ENCODE measurements around the gene GYG1.
"Not testable (repeated sequence)": the region's sequence is repeated elsewhere in the genome, so short reads cannot be mapped to it uniquely, and the experiment has no call there.

The GYG1 gene

GRCh38 chr3:148975248-148975647 is 16.1 kb upstream of the GYG1 start:
- DNase-seq (ENCODE audit: low spot score), result no peak
- CTCF ChIA-PET, result no interaction called here
- H3K27ac ChIP-seq, result no peak overlapping the region
- TF ChIP-seq CTCF (conservative IDR thresholded peaks at IDR 0.05; ENCODE audit: low read depth), result no peak
- POLR2A ChIA-PET (ENCODE audit: low non-redundant PET), result no interaction called here

- DNase-seq (ENCODE audit: low spot score), result no peak
- H3K27ac ChIP-seq, result no peak overlapping the region
- no peak for TF ChIP-seq CTCF (conservative IDR thresholded peaks at IDR 0.05; ENCODE audit: low read depth)
- ChIA-PET POLR2A (ENCODE audit: low non-redundant PET) (no interaction called here), CTCF (no interaction called here)
These were observed 15.6 kb upstream of the GYG1 start for GRCh38 chr3:148975696-148976095.

GRCh38 chr3:148981273-148981672 is 10.1 kb upstream of the GYG1 start:
- no peak for TF ChIP-seq CTCF (conservative IDR thresholded peaks at IDR 0.05; ENCODE audit: low read depth)
- ChIA-PET POLR2A (ENCODE audit: low non-redundant PET) (no interaction called here), CTCF (no interaction called here)
- no peak for DNase-seq (ENCODE audit: low spot score)
- H3K27ac ChIP-seq, result no peak overlapping the region

GRCh38 chr3:148987551-148987950 is 3.8 kb upstream of the GYG1 start:
- H3K27ac ChIP-seq; DNase-seq (ENCODE audit: low spot score); POLR2A ChIA-PET (ENCODE audit: low non-redundant PET): not testable (repeated sequence)
- CTCF ChIA-PET, result interaction anchor here (0.6 kb wide), 1 partner anchor 32 kb away, joined by 5 read pairs; no protein-coding TSS in a partner anchor

GRCh38 chr3:148990236-148990635 is 1.1 kb upstream of the GYG1 start:
- H3K27ac ChIP-seq, result no peak overlapping the region
- POLR2A ChIA-PET (ENCODE audit: low non-redundant PET), result no interaction called here
- CTCF ChIA-PET, result interaction anchor here (0.6 kb wide), 1 partner anchor 350 kb away, joined by 3 read pairs; no protein-coding TSS in a partner anchor
- no peak for TF ChIP-seq CTCF (conservative IDR thresholded peaks at IDR 0.05; ENCODE audit: low read depth)
- no peak for DNase-seq (ENCODE audit: low spot score)

- no peak for TF ChIP-seq CTCF (conservative IDR thresholded peaks at IDR 0.05; ENCODE audit: low read depth)
- peak overlapping the region; percentile 79 for H3K27ac ChIP-seq
- peak; percentile 30 for DNase-seq (ENCODE audit: low spot score)
- ChIA-PET POLR2A (ENCODE audit: low non-redundant PET) (interaction anchor here (0.9 to 1.0 kb wide), 2 partner anchors 9 to 11 kb away, joined by 3 to 5 read pairs; no protein-coding TSS in a partner anchor), CTCF (interaction anchor here (1.1 to 1.4 kb wide), 2 partner anchors 37 to 129 kb away, joined by 3 read pairs; no protein-coding TSS in a partner anchor)
These were observed 791 bp downstream of the GYG1 start for GRCh38 chr3:148992027-148992634.

GRCh38 chr3:148992635-148993255 is 1.4 kb downstream of the GYG1 start:
- ChIA-PET POLR2A (ENCODE audit: low non-redundant PET) (interaction anchor here (1.0 kb wide), 1 partner anchor 10 kb away, joined by 5 read pairs; no protein-coding TSS in a partner anchor), CTCF (interaction anchor here (1.1 kb wide), 1 partner anchor 38 kb away, joined by 3 read pairs; no protein-coding TSS in a partner anchor)
- no peak overlapping the region for H3K27ac ChIP-seq
- no peak for DNase-seq (ENCODE audit: low spot score)
- TF ChIP-seq CTCF (conservative IDR thresholded peaks at IDR 0.05; ENCODE audit: low read depth), result no peak

Data from RWPE1 (cell line).